HEK293 (cell line): ENCODE results near the gene PLCE1.

Experiments
- CTCF ChIA-PET: fragments of 350-600 bp; formaldehyde crosslinking; extraction: SDS; loops from one replicate; lab custom pipeline; 2021; ENCODE audit warnings: antibody characterized with exemption; lab: Yijun Ruan, JAX
- POLR2A ChIA-PET: fragments of 300-600 bp; formaldehyde crosslinking; extraction: SDS; loops from one replicate; lab custom pipeline; 2020; ENCODE audit warnings: antibody characterized with exemption, inconsistent platforms; lab: Yijun Ruan, JAX
- H3K27ac ChIP-seq: fragments of 200-500 bp; sonication (Bioruptor generic); 2 replicates; pipeline ENCODE4 v1.5.1; 2014; ENCODE audit warnings: low read depth, low read length, control low read depth, inconsistent platforms; ENCODE audit errors: extremely low read depth
- H3K36me3 ChIP-seq, 2 experiments: fragments of 200-500 bp in 1 of 2; sonication (Bioruptor generic) in 1 of 2; 1 replicate in 1 of 2; 2 replicates in 1 of 2; pipeline ENCODE4 v1.5.1; 2014 to 2017; ENCODE audit warnings: inconsistent platforms in 2 of 2, low read length in 2 of 2; ENCODE audit not compliant: control insufficient read depth in 2 of 2, insufficient read depth in 1 of 2
- H3K4me1 ChIP-seq: fragments of 200-500 bp; sonication (Bioruptor generic); 2 replicates; pipeline ENCODE4 v1.5.1; 2014; ENCODE audit warnings: mild to moderate bottlenecking, low read length, inconsistent platforms; ENCODE audit not compliant: control insufficient read depth, insufficient read depth
- H3K4me3 ChIP-seq: 2 replicates; pipeline ENCODE4 v1.5.1; 2011; ENCODE audit warnings: low read depth, mild to moderate bottlenecking, control low read depth, low read length, moderate library complexity
- H3K9me3 ChIP-seq: fragments of 200-500 bp; sonication (Bioruptor generic); 2 replicates; pipeline ENCODE4 v1.5.1; 2014; ENCODE audit warnings: low read depth, low read length, inconsistent platforms; ENCODE audit not compliant: control insufficient read depth, insufficient read depth
- EGR2 ChIP-seq: fragments of 450-650 bp; formaldehyde crosslinking; IDR thresholded peaks from 2 replicates; pipeline ENCODE4 v1.5.1; 2016; ENCODE audit warnings: low read depth, missing biosample characterization, missing genetic modification characterization
- GLIS1 ChIP-seq: fragments of 450-650 bp; formaldehyde crosslinking; IDR thresholded peaks from 2 replicates; pipeline ENCODE4 v1.5.1; 2016; ENCODE audit warnings: missing biosample characterization, missing genetic modification characterization
- HOXA7 ChIP-seq: sonication (generic); formaldehyde crosslinking; IDR thresholded peaks from 2 replicates; pipeline ENCODE4 v1.8.1; 2022; ENCODE audit warnings: missing genetic modification reagents, borderline replicate concordance
- HOXD13 ChIP-seq: sonication (generic); formaldehyde crosslinking; IDR thresholded peaks from 2 replicates; pipeline ENCODE4 v1.8.0; 2022; ENCODE audit warnings: missing genetic modification reagents, borderline replicate concordance
- KLF16 ChIP-seq: fragments of 450-650 bp; formaldehyde crosslinking; IDR thresholded peaks from 2 replicates; pipeline ENCODE4 v1.5.1; 2017; ENCODE audit warnings: missing biosample characterization, missing genetic modification characterization
- OVOL3 ChIP-seq: fragments of 450-650 bp; formaldehyde crosslinking; IDR thresholded peaks from 2 replicates; pipeline ENCODE4 v1.5.1; 2016; ENCODE audit warnings: missing biosample characterization, missing genetic modification characterization
- SP3 ChIP-seq: fragments of 450-650 bp; formaldehyde crosslinking; IDR thresholded peaks from 2 replicates; pipeline ENCODE4 v1.5.1; 2016; ENCODE audit warnings: missing biosample characterization, missing genetic modification characterization
- SP7 ChIP-seq: fragments of 450-650 bp; formaldehyde crosslinking; IDR thresholded peaks from 2 replicates; pipeline ENCODE4 v1.5.1; 2016; ENCODE audit warnings: missing biosample characterization, missing genetic modification characterization
- ZBTB17 ChIP-seq: fragments of 450-650 bp; formaldehyde crosslinking; IDR thresholded peaks from 2 replicates; pipeline ENCODE4 v1.5.1; 2016; ENCODE audit warnings: missing biosample characterization, missing genetic modification characterization
- ZFHX2 ChIP-seq: fragments of 450-650 bp; formaldehyde crosslinking; conservative IDR thresholded peaks from 2 replicates; pipeline ENCODE4 v1.5.1; 2016; ENCODE audit warnings: missing biosample characterization, missing genetic modification characterization
- ZFP37 ChIP-seq: fragments of 450-650 bp; formaldehyde crosslinking; IDR thresholded peaks from 2 replicates; pipeline ENCODE4 v1.5.1; 2016; ENCODE audit warnings: missing biosample characterization, missing genetic modification characterization
- ZNF112 ChIP-seq: fragments of 450-650 bp; formaldehyde crosslinking; IDR thresholded peaks from 2 replicates; pipeline ENCODE4 v1.5.0; 2017; ENCODE audit warnings: missing biosample characterization, missing genetic modification characterization
- ZNF133 ChIP-seq: fragments of 450-650 bp; formaldehyde crosslinking; IDR thresholded peaks from 2 replicates; pipeline ENCODE4 v1.5.1; 2016; ENCODE audit warnings: missing biosample characterization, missing genetic modification characterization
- ZNF175 ChIP-seq: fragments of 450-650 bp; formaldehyde crosslinking; IDR thresholded peaks from 2 replicates; pipeline ENCODE4 v1.5.1; 2016; ENCODE audit warnings: missing biosample characterization, missing genetic modification characterization
- ZNF2 ChIP-seq: fragments of 450-650 bp; formaldehyde crosslinking; IDR thresholded peaks from 2 replicates; pipeline ENCODE4 v1.5.1; 2016; ENCODE audit warnings: missing biosample characterization, missing genetic modification characterization
- ZNF214 ChIP-seq: fragments of 450-650 bp; formaldehyde crosslinking; IDR thresholded peaks from 2 replicates; pipeline ENCODE4 v1.5.1; 2017; ENCODE audit warnings: missing biosample characterization, mild to moderate bottlenecking, missing genetic modification characterization, borderline replicate concordance
- ZNF23 ChIP-seq: fragments of 450-650 bp; formaldehyde crosslinking; IDR thresholded peaks from 2 replicates; pipeline ENCODE4 v1.5.1; 2016; ENCODE audit warnings: missing biosample characterization, missing genetic modification characterization, borderline replicate concordance
- ZNF248 ChIP-seq: fragments of 450-650 bp; formaldehyde crosslinking; IDR thresholded peaks from 2 replicates; pipeline ENCODE4 v1.5.1; 2017; ENCODE audit warnings: missing biosample characterization, missing genetic modification characterization
- ZNF302 ChIP-seq: fragments of 450-650 bp; formaldehyde crosslinking; IDR thresholded peaks from 2 replicates; pipeline ENCODE4 v1.5.1; 2016; ENCODE audit warnings: missing biosample characterization, missing genetic modification characterization, low read depth
- ZNF341 ChIP-seq: fragments of 450-650 bp; formaldehyde crosslinking; IDR thresholded peaks from 2 replicates; pipeline ENCODE4; 2016; ENCODE audit warnings: low read depth, missing biosample characterization, missing genetic modification characterization
- ZNF423 ChIP-seq: fragments of 450-650 bp; formaldehyde crosslinking; IDR thresholded peaks from 2 replicates; pipeline ENCODE4 v1.5.1; 2016; ENCODE audit warnings: missing biosample characterization, missing genetic modification characterization
- ZNF530 ChIP-seq: fragments of 450-650 bp; formaldehyde crosslinking; IDR thresholded peaks from 2 replicates; pipeline ENCODE4 v1.5.1; 2016; ENCODE audit warnings: low read depth, missing biosample characterization, missing genetic modification characterization
- ZNF600 ChIP-seq: fragments of 450-650 bp; formaldehyde crosslinking; IDR thresholded peaks from 2 replicates; pipeline ENCODE4 v1.5.1; 2016; ENCODE audit warnings: missing biosample characterization, missing genetic modification characterization
- ZNF624 ChIP-seq: fragments of 450-650 bp; formaldehyde crosslinking; IDR thresholded peaks from 2 replicates; pipeline ENCODE4 v1.5.1; 2017; ENCODE audit warnings: missing biosample characterization, missing genetic modification characterization
- ZNF785 ChIP-seq: fragments of 450-650 bp; formaldehyde crosslinking; IDR thresholded peaks from 2 replicates; pipeline ENCODE4 v1.5.1; 2016; ENCODE audit warnings: missing biosample characterization, missing genetic modification characterization
- ZNF792 ChIP-seq: fragments of 450-650 bp; formaldehyde crosslinking; IDR thresholded peaks from 2 replicates; pipeline ENCODE4 v1.5.1; 2016; ENCODE audit warnings: missing biosample characterization, missing genetic modification characterization
- ZNF843 ChIP-seq: fragments of 450-650 bp; formaldehyde crosslinking; IDR thresholded peaks from 2 replicates; pipeline ENCODE4 v1.5.1; 2016; ENCODE audit warnings: missing biosample characterization, missing genetic modification characterization
- TF ChIP-seq, protein P1 (sequence below): sonication (generic); formaldehyde crosslinking; IDR thresholded peaks from 2 replicates; pipeline ENCODE4 v1.8.1; 2022; ENCODE audit warnings: mild to moderate bottlenecking, moderate library complexity, missing genetic modification reagents
- TF ChIP-seq, protein P2 (sequence below): fragments of 450-650 bp; formaldehyde crosslinking; optimal IDR thresholded peaks from 2 replicates; pipeline ENCODE3; 2016; ENCODE audit warnings: missing biosample characterization, mild to moderate bottlenecking, missing genetic modification characterization
- TF ChIP-seq, protein P3 (sequence below): fragments of 450-650 bp; formaldehyde crosslinking; IDR thresholded peaks from 2 replicates; pipeline ENCODE4 v1.5.1; 2016; ENCODE audit warnings: missing biosample characterization, missing genetic modification characterization, low read depth
- TF ChIP-seq, protein P4 (sequence below): fragments of 450-650 bp; formaldehyde crosslinking; IDR thresholded peaks from 2 replicates; pipeline ENCODE4 v1.5.1; 2016; ENCODE audit warnings: missing biosample characterization, missing genetic modification characterization

Gene PLCE1

DNA sequence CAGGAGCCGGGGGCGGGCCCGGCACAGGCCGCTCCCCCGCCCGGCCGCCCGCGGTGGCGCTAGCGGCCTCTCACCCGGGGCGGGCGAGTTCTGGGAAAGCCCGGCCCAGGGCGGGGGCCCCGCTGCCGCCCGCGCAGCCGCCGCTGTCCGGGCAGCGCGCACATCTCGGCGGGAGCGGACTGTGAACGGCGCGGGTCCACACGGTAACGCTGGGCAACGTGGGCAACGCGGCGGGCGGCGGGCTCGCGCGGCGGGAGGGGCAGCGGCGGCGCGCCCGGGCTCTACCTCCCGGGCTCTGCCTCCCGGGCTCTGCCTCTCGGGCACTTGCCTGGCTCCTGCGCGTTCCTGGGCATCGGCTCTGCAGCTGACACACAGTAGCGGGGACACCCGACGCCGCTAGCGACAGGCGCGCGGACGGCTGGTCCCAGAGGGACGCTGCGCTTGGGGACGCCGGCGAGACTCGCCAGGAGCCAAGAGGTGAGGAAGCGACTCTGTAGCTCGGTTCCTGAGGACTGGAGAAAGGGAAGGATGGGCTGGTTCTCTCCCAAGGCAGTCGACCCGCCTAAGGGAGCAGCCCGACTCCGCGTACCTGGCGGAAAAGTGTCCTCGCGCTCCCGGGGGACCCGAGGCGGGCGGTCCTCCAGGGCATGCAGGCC is at the start of gene PLCE1 (continued):
- TF ChIP-seq HOXA7 (CRISPR knock-in tag) (no peak), SP3 (tag by site-specific recombination) (no peak), ZNF600 (tag by site-specific recombination) (peak; percentile 56; the same call in 1 of the 2 replicates), GLIS1 (tag by site-specific recombination) (no peak), KLF16 (tag by site-specific recombination) (0 out of 2 replicates have a peak, but pooled peaks have one; percentile 53), ZNF341 (tag by site-specific recombination) (peak; percentile 65; the same call in 1 of the 2 replicates), ZNF112 (tag by site-specific recombination) (no peak), ZNF530 (no peak), ZFHX2 (no peak), OVOL3 (tag by site-specific recombination) (no peak), ZNF23 (tag by site-specific recombination) (no peak), ZNF133 (no peak), ZNF423 (tag by site-specific recombination) (peak; percentile 78), SP7 (tag by site-specific recombination) (0 out of 2 replicates have a peak, but pooled peaks have one; percentile 42), ZBTB17 (peak; percentile 33; the same call in 1 of the 2 replicates), HOXD13 (CRISPR knock-in tag) (0 out of 2 replicates have a peak, but pooled peaks have one; percentile 43), ZNF248 (tag by site-specific recombination) (no peak)
- TF ChIP-seq, protein P1, sequence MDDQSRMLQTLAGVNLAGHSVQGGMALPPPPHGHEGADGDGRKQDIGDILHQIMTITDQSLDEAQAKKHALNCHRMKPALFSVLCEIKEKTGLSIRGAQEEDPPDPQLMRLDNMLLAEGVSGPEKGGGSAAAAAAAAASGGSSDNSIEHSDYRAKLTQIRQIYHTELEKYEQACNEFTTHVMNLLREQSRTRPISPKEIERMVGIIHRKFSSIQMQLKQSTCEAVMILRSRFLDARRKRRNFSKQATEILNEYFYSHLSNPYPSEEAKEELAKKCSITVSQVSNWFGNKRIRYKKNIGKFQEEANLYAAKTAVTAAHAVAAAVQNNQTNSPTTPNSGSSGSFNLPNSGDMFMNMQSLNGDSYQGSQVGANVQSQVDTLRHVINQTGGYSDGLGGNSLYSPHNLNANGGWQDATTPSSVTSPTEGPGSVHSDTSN (CRISPR knock-in tag), result peak; percentile 74
- TF ChIP-seq, protein P2, sequence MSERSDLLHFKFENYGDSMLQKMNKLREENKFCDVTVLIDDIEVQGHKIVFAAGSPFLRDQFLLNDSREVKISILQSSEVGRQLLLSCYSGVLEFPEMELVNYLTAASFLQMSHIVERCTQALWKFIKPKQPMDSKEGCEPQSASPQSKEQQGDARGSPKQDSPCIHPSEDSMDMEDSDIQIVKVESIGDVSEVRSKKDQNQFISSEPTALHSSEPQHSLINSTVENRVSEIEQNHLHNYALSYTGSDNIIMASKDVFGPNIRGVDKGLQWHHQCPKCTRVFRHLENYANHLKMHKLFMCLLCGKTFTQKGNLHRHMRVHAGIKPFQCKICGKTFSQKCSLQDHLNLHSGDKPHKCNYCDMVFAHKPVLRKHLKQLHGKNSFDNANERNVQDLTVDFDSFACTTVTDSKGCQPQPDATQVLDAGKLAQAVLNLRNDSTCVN (tag by site-specific recombination), result peak; percentile 96
- TF ChIP-seq, protein P3, sequence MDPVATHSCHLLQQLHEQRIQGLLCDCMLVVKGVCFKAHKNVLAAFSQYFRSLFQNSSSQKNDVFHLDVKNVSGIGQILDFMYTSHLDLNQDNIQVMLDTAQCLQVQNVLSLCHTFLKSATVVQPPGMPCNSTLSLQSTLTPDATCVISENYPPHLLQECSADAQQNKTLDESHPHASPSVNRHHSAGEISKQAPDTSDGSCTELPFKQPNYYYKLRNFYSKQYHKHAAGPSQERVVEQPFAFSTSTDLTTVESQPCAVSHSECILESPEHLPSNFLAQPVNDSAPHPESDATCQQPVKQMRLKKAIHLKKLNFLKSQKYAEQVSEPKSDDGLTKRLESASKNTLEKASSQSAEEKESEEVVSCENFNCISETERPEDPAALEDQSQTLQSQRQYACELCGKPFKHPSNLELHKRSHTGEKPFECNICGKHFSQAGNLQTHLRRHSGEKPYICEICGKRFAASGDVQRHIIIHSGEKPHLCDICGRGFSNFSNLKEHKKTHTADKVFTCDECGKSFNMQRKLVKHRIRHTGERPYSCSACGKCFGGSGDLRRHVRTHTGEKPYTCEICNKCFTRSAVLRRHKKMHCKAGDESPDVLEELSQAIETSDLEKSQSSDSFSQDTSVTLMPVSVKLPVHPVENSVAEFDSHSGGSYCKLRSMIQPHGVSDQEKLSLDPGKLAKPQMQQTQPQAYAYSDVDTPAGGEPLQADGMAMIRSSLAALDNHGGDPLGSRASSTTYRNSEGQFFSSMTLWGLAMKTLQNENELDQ, result no peak

DNA sequence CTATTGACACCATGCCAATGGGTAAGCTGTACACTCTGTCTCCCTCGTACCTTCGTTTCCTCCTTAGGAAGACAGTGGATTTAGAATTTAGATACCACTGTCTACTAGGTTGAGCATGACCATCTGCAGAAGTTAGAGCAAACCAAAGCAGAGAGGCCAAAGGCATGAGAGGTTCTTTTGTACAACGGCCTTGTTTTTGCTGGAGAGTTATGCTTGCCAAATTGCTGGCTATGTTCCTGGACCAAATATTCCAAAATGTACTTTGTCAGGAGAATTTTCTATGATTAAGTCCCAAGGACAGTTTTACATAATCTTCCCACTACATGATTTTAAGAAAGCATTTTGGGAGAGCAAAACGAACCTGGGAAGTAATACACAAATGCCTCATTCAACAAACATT is 47.9 kb upstream of the PLCE1 start:
- H3K27ac ChIP-seq, result no peak overlapping the region
- H3K4me1 ChIP-seq, result no peaks in the 10 kb centered on the region
- ChIA-PET POLR2A (no interaction called here), CTCF (interaction anchor here (0.6 to 2.6 kb wide), 2 partner anchors 21 to 25 kb away, joined by 4 to 7 read pairs; no protein-coding TSS in a partner anchor)
- no peaks in the 10 kb centered on the region for H3K36me3 ChIP-seq
- H3K4me3 ChIP-seq, result no peak overlapping the region
- no peaks in the 10 kb centered on the region for H3K9me3 ChIP-seq
- TF ChIP-seq ZNF175 (no peak), ZNF792 (tag by site-specific recombination) (no peak), ZNF2 (tag by site-specific recombination) (no peak), ZFP37 (tag by site-specific recombination) (no peak), ZNF785 (tag by site-specific recombination) (no peak), ZNF843 (tag by site-specific recombination) (no peak), ZNF302 (no peak), ZNF624 (no peak), SP7 (tag by site-specific recombination) (no peak), ZNF341 (tag by site-specific recombination) (no peak), EGR2 (tag by site-specific recombination) (no peak), ZNF214 (no peak)
- TF ChIP-seq, protein P4, sequence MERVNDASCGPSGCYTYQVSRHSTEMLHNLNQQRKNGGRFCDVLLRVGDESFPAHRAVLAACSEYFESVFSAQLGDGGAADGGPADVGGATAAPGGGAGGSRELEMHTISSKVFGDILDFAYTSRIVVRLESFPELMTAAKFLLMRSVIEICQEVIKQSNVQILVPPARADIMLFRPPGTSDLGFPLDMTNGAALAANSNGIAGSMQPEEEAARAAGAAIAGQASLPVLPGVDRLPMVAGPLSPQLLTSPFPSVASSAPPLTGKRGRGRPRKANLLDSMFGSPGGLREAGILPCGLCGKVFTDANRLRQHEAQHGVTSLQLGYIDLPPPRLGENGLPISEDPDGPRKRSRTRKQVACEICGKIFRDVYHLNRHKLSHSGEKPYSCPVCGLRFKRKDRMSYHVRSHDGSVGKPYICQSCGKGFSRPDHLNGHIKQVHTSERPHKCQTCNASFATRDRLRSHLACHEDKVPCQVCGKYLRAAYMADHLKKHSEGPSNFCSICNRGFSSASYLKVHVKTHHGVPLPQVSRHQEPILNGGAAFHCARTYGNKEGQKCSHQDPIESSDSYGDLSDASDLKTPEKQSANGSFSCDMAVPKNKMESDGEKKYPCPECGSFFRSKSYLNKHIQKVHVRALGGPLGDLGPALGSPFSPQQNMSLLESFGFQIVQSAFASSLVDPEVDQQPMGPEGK (tag by site-specific recombination), result no peak
